ENCODE measurements around the gene PDGFD.

DNA sequence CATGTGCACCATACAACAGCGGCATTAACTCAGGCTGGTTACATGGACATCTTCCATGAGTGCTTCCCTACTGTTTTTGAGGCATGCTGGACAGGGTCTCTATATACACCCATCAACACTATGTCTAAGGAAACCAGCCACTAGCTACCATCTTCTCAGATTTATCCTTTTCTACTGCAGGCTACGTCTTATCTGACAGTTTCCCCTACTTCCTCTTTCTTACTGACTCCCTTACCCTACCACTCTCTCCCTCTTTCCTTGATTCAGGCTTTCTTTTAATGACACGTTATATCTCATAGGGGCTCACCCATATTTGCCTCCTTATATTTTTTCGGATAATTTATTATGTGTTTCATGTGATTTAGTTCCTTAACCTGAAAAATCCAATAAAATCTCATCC, 85.7 kb downstream of the PDGFD start:
- no peak for TF ChIP-seq CTCF (IDR thresholded peaks at IDR 0.05)
- no peak for TF ChIP-seq POLR2A (IDR thresholded peaks at IDR 0.05)
- no peak for TF ChIP-seq POLR2AphosphoS5 (IDR thresholded peaks at IDR 0.05)
